8988T (cell line): ENCODE results near the gene SAMHD1.
"Not testable (repeated sequence)": the region's sequence is repeated elsewhere in the genome, so short reads cannot be mapped to it uniquely, and the experiment has no call there.

Source experiments
- DNase-seq: peaks from one replicate; pipeline ENCODE4 v3.0.0; 2011

The SAMHD1 gene

GRCh38 chr20:36951198-36951978 is at the start of gene SAMHD1:
Gene SAMHD1, minus strand, starts transcription at chr20:36951708. Its CDS starts 65 bp downstream, at chr20:36951643.
- peak; percentile 96 for DNase-seq

- not testable (repeated sequence) for DNase-seq
Measured at GRCh38 chr20:37000171-37000570, 48.7 kb upstream of the SAMHD1 start.

- DNase-seq: no peak
Measured at GRCh38 chr20:36998652-36999051, 47.1 kb upstream of the SAMHD1 start.

GRCh38 chr20:36997121-36997520 is 45.6 kb upstream of the SAMHD1 start:
- no peak for DNase-seq

- not testable (repeated sequence) for DNase-seq
Measured at GRCh38 chr20:36994221-36994620, 42.7 kb upstream of the SAMHD1 start.

GRCh38 chr20:36992802-36993334 is 41.4 kb upstream of the SAMHD1 start:
- DNase-seq: no peak

- no peak for DNase-seq
Measured at GRCh38 chr20:36991703-36992102, 40.2 kb upstream of the SAMHD1 start.

GRCh38 chr20:36989797-36990196 is 38.3 kb upstream of the SAMHD1 start:
- no peak for DNase-seq

GRCh38 chr20:36988494-36988966 is 37.0 kb upstream of the SAMHD1 start:
- DNase-seq: no peak

- DNase-seq: no peak
Measured at GRCh38 chr20:36984257-36984638, 32.7 kb upstream of the SAMHD1 start.

GRCh38 chr20:36975099-36975818 is 23.8 kb upstream of the SAMHD1 start:
- no peak for DNase-seq

- DNase-seq: no peak
Measured at GRCh38 chr20:36974660-36975059, 23.2 kb upstream of the SAMHD1 start.

GRCh38 chr20:36971103-36971502 is 19.6 kb upstream of the SAMHD1 start:
- DNase-seq: no peak

GRCh38 chr20:36969478-36970186 is 18.1 kb upstream of the SAMHD1 start:
- DNase-seq: no peak

GRCh38 chr20:36969051-36969450 is 17.5 kb upstream of the SAMHD1 start:
- DNase-seq: no peak

- DNase-seq: no peak
Measured at GRCh38 chr20:36967636-36968035, 16.1 kb upstream of the SAMHD1 start.

- DNase-seq: not testable (repeated sequence)
Measured at GRCh38 chr20:36966965-36967364, 15.5 kb upstream of the SAMHD1 start.

GRCh38 chr20:36962354-36962941 is 10.9 kb upstream of the SAMHD1 start:
- DNase-seq: not testable (repeated sequence)

GRCh38 chr20:36959242-36959641 is 7.7 kb upstream of the SAMHD1 start:
- DNase-seq: no peak

GRCh38 chr20:36957875-36958667 is 6.6 kb upstream of the SAMHD1 start:
- no peak for DNase-seq

GRCh38 chr20:36956674-36957073 is 5.2 kb upstream of the SAMHD1 start:
- no peak for DNase-seq

GRCh38 chr20:36956016-36956415 is 4.5 kb upstream of the SAMHD1 start:
- DNase-seq: no peak
